ENCODE measurements around the gene TNRC18.
A peak's percentile ranks its signal among the peaks of the same experiment; 100 is the strongest.

Gene TNRC18

DNA sequence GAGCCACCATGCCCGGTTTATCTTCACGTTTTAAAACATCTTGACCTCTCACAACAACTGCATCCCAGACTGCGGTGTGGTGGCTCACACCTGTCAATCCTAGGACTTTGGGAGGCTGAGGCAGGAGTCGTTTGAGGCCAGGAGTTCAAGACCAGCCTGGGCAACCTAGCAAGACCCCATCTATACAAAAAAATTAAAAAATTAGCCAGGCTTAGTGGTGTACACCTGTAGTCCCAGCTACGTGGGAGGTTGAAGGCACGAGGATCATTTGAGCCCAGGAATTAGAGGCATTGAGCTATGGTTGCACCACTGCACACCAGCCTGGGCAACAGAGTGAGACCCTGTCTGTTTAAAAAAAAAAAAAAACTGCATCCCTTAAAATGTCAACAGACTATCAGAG is 20.2 kb downstream of the TNRC18 start:
- DNase-seq = no peak

DNA sequence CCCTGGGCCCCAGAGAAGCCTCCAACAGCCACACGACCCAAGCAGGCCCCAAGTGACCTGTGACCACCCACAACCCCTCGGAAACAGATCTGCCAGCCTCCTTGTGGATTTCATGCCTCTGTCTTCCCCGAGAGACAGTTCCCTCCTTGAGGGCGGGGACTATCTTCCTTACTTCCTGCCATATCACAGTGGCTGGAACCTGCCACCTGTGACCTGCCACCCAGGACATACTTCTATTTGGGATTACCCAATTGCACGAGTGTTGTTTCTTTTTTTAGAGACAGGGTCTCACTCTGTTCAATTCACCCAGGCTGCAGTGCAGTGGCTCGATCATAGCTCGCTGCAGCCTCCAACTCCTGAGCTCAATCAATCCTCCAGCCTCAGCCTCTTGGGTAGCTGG is 25.9 kb downstream of the TNRC18 start:
- peak in 1 of 5 experiments; percentile 55 for DNase-seq

GRCh38 chr7:5396999-5397663 is 26.5 kb downstream of the TNRC18 start:
- DNase-seq = peak; percentile 78 to 100 (median 91)

DNA sequence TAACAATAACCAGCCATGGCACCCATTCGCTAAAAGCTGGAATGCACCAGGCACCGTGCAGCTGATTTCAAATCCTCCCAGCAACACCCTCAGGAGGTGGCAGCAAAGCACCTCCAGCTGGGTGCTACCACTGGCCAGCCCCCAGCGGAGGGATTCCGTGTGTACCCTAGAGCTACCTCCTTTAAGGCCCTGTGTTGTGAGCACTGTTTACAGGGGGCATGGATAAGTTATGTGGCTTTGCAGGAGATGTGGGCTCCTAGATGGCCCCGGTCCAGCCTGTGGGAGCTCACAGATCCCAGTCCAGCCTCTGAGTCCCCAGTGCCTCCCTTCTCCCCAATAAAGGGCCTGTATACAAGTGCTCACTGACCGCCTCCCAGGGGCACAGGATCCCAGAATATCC is 27.1 kb downstream of the TNRC18 start:
- DNase-seq = peak; percentile 30 to 90 (median 54)

DNA sequence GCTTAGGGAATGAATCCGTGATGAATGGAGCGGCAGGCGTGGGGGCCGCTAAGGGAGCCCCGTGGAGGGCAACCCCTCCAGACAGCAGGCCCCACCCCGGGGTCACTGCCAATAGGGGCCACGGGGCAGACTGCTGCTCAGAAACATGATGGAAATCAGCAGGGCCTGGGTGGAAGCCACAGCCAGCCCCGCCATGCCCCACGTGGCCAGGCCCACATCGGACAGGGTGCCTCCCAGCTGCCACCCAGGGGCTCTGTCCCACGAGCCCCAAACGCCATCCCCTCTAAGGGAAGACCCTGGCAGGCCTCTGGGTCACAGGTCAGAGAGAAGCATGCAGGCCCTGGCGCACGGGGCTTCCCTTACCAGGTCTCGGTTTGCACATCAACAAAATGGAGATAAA is 28.4 kb downstream of the TNRC18 start:
- DNase-seq = no peak

GRCh38 chr7:5394264-5395105 is 29.1 kb downstream of the TNRC18 start:
- DNase-seq = no peak

DNA sequence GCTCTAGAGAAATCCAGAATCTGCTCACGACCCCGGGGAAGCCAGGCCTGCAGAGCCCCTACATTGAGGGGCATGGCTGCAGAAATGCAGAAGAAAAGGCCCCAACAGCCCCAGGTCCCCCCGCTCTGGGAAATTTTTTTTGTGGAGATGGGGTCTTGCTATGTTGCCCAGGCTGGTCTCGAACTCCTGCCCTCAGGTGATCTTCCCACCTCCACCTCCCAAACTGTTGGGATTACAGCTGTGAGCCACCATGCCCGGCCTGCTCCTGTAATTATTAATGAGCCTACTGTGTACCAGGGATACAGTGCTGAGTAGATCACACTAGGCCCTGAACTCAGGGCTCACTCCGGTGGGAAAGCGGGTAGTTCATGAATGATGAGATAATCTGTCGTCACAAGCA is 29.9 kb downstream of the TNRC18 start:
- DNase-seq = no peak

DNA sequence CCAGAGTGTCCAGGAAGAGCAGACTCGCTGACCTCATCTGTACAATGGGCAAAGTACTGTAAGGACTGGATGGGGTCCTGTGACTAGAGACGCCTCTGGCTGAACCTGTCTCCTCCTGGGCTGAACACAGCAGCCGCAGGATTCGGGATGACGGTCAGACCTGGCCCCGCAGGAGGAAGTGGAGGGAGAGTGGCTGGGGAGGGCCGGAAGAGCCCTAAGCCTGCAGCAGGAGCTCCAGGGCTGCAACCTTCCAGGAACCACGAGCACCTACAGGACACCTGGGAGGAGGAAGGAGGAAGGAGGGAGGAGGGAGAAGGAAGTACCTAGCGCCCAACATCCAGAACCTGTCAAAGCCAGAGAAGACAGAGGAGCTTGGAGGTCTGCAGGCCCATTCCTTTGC is 30.3 kb downstream of the TNRC18 start:
- no peak for DNase-seq

GRCh38 chr7:5390918-5391317 is 32.7 kb downstream of the TNRC18 start:
- DNase-seq = no peak

DNA sequence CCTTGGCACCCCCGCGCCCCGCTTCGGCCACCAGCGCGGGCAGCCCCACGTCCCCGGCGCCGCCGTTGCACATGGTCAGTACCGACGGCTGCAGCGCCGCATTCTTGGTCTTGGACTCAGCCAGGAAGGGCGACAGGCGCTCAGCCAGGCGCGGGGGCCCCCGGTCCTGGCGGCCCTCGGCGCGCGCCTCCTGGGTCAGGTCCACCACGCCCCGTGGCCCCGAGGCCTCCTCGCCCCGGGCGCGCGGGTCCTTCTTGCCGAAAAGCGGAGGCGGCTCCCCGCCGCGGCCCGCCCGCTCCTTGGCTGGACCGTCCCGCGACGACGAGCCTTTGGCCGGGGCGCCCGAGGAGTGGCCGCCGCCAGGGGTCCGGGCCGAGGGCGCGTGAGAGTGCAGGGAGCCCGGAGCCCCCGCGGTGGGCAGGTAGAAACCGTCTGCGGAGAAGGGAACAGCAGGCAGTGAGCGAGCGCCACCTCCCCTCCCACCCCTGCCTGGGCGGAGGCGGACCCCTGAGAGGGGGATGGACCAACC is 34.7 kb downstream of the TNRC18 start:
- no peak for DNase-seq

DNA sequence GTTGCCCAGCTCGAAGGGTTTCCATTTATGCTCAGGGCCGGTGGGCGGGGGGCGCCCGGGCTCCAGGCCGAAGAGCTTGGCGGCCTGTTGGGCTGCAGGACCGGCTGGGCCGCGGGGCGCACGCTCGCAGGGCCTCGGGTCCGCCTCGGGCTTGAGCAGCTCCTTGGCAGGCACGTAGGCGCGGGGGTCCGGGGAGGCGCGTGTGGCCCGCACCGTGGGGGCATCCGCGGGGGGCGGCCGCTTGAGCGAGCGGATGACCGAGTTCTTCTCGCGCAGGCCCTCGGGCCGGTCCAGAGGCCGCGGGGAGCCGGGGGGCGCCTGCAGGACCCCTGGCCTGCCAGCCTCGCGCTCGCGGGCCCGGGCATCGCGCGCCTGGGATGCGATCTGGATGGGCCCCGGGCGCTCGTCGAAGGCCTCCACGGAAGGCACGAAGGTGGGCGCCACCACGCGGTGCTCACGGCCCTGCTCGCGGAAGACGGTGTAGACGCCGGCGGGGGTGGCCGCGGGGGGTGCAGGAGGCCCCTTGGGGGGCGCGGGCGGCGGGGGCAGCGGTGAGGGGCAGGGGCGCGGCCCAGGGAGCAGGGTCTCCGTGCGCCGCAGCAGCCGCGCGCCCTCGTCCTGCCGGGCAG is 35.2 kb downstream of the TNRC18 start:
- DNase-seq = no peak

GRCh38 chr7:5387711-5388245 is 35.9 kb downstream of the TNRC18 start:
- no peak for DNase-seq

- DNase-seq = no peak
Observed at GRCh38 chr7:5384618-5385017, 39.0 kb downstream of the TNRC18 start.

- no peak for DNase-seq
Observed at GRCh38 chr7:5383314-5384098, 40.1 kb downstream of the TNRC18 start.

DNA sequence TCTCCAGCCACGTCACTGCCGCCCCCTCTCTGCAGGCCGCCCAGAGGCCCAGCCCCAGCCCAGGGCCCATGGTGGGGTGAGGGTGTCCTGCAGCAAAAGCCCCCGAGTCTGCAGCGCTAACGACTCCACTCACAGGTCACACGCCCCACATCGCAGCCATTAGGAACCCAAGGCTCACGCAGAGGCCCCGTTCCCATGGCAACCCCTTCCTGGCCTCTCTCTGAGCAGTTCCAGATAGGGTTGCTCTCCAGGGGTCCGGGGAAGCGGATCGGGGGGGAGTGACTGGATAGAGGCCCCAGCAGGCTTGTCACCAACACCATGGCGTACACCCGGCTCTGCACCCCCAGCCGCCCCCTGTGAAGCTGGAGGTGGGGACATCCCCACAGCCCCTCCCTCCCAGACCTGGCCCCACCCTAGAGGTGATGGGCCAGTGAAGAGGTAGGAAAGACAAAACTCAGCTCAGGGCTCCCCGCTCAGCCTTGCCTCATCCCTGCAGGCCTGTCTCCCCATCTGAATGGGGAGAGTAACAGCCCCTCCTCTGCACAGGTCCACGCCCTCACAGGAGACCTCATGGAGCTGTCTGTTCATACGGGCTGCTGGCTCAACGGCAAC is 41.2 kb downstream of the TNRC18 start:
- no peak for DNase-seq

DNA sequence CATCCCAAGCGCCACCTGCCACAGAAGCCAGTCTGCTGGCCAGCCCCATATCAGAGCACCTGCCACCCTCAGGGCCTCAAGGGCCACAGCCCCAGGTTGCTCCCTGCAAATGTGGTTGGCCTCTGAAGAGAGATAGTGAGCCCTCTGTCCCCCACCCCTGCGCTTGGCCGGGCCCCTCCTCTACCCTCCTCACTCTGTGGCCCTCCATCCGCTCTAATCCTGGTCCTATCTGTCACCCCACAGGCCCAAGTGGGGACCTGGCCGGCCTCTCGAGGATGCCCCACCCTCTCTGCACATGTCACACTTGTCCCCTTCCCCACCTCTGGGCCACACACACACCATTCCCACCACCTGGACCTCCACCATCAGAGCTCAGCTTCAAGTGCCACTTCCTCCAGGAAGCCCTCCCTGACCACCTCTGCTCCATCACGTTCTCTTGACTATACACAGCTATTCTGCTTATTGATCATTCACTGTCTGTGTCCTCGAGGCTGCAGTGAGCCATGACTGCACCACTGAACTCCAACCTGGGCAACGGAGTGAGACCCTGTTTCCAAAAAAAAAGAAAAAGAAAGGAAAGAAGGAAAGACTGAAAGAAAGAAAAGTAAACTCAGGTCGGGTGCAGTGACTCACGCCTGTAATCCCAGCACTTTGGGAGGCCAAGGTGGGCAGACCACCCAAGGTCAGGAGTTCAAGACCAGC is 42.4 kb downstream of the TNRC18 start:
- DNase-seq = no peak

GRCh38 chr7:5380350-5381070 is 43.1 kb downstream of the TNRC18 start:
- no peak for DNase-seq

GRCh38 chr7:5379546-5379945 is 44.1 kb downstream of the TNRC18 start:
- DNase-seq = no peak

DNA sequence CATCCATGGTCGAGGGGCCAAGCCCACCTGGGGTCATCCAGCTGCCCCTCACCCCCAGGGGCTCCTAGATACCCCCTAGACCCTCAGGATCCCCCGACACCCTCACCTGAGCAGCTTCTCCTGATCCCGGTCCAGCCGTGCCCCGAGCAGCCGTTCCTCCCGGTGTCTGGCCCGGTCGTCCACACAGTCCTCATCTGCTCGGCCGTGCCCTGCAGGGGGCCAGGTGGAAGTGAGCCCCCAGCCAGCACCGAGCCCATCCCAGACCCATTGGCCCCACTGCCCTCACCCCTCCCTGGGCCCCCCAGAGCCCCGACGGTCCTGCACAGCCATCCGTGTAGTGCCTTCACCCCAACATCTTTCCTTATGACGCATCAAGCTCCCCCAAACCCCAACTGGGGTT is 45.8 kb downstream of the TNRC18 start:
- no peak for DNase-seq

GRCh38 chr7:5377279-5377678 is 46.4 kb downstream of the TNRC18 start:
- DNase-seq = no peak

DNA sequence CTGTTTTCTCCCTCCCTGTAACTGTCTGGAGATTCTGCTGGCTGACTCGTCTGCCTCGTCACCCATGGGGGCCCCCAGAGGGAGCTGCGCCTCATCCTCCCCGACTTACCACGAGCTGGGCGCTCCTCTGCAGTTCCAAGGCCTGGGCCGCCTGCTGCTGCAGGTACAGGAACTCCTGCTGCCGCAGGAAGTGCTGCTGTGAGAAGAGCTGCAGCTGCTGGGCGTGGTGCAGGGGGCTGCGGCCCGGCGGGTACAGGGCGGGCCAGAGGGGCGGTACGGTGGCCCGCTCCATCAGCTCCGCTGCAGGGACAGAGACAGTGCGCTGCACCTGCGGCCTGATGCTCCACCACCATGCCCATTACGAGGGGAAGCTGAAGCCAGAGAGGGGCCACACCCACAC is 47.7 kb downstream of the TNRC18 start:
- DNase-seq = peak in 3 of 5 experiments; percentile 16 to 79 (median 34)

All from T-helper 2 cell (primary cell).